Measurements from ENCODE around the gene SLC17A2. TPM values are rescaled to one million over a fixed set of nuclear protein-coding genes. Genes with fewer than 3 reads are reported as not detected.

The SLC17A2 gene
- total and polyA plus RNA-seq, 2 of the 8 experiments (the other 6 are each of a cell fraction or from before 2014, with no cell fraction given), result not detected

GRCh38 chr6:25896252-25896651 is 34.2 kb downstream of the SLC17A2 start:
- no peak overlapping the region for H4K91ac ChIP-seq (replicated peaks; ENCODE audit: insufficient read length, low read length)
- no peak overlapping the region for H4K5ac ChIP-seq (ENCODE audit: insufficient read length, low read depth, low read length)
- H3K18ac ChIP-seq (ENCODE audit: extremely low read depth, low read length), result no peak overlapping the region
- no peak overlapping the region for H3K9ac ChIP-seq (replicated peaks in 1 of 4; ENCODE audit: extremely low read depth in 1 of 4, low read depth in 3 of 4, low read length in 3 of 4)
- no peak overlapping the region for H2BK5ac ChIP-seq (ENCODE audit: low read depth, low read length)
- H4K8ac ChIP-seq (ENCODE audit: extremely low read depth, insufficient read depth, low read length), result no peak overlapping the region
- H2BK12ac ChIP-seq (ENCODE audit: low read depth, low read length), result no peak overlapping the region
- no peaks in the 10 kb centered on the region for H3K27me3 ChIP-seq (replicated peaks in 1 of 4; ENCODE audit: control insufficient read depth in 3 of 4, extremely low read depth in 1 of 4, insufficient read depth in 3 of 4, low read length in 3 of 4)
- DNase-seq (ENCODE audit: low read depth in 1 of 2, low spot score in 2 of 2) (no peak), FAIRE-seq (no peak)
- H3K79me2 ChIP-seq (ENCODE audit: control insufficient read depth in 1 of 2, insufficient read depth in 2 of 2, low read length in 2 of 2), result no peaks in the 10 kb centered on the region
- H3K36me3 ChIP-seq (ENCODE audit: control insufficient read depth in 2 of 4, insufficient read depth in 4 of 4, low read length in 3 of 4), result no peaks in the 10 kb centered on the region
- no peaks in the 10 kb centered on the region for H3K9me3 ChIP-seq (ENCODE audit: insufficient read depth in 2 of 2, low read depth in 1 of 2, low read length in 1 of 2)
- no peak overlapping the region for H2BK20ac ChIP-seq (ENCODE audit: low read length)
- no peak overlapping the region for H3K4ac ChIP-seq (replicated peaks; ENCODE audit: insufficient read length, low read depth, low read length)
- H4K20me1 ChIP-seq (replicated peaks in 1 of 2; ENCODE audit: control insufficient read depth in 1 of 2, insufficient read depth in 2 of 2, low read length in 2 of 2), result no peaks in the 10 kb centered on the region
- H3K23me2 ChIP-seq (ENCODE audit: low read depth, low read length), result no peaks in the 10 kb centered on the region
- 98% methylated on average over 3 of the region's 3 CpGs; no CpG with 5 or more reads in 1 of the 2 experiments for WGBS, 2 experiments (ENCODE audit: extremely low coverage in 1 of 2, insufficient coverage in 1 of 2, insufficient read length in 1 of 2, insufficient replicate concordance in 2 of 2, low coverage in 1 of 2, low lambda C conversion rate in 2 of 2, missing lambda C conversion rate in 1 of 2)
- H3K27ac ChIP-seq (ENCODE audit: low read depth, low read length), result no peak overlapping the region
- H3K4me2 ChIP-seq (ENCODE audit: insufficient read depth in 1 of 2, low read depth in 2 of 2, low read length in 2 of 2), result no peak overlapping the region
- no peak overlapping the region for H3K56ac ChIP-seq (replicated peaks; ENCODE audit: insufficient read length, low read depth, low read length)
- no peak overlapping the region for H2AFZ ChIP-seq (ENCODE audit: low read length)
- H2AK5ac ChIP-seq (ENCODE audit: low read depth, low read length), result no peak overlapping the region
- H3K14ac ChIP-seq (ENCODE audit: insufficient read length), result no peak overlapping the region
- H3K4me1 ChIP-seq (replicated peaks in 1 of 4; ENCODE audit: control insufficient read depth in 3 of 4, insufficient read depth in 4 of 4, low read length in 3 of 4), result peaks cover 0 to 14% (median 11%) of the 10 kb centered on the region in 4 experiments; a peak in 4 of 7 replicates
- no peaks in the 10 kb centered on the region for H3K79me1 ChIP-seq (ENCODE audit: low read depth, low read length)
- H2BK15ac ChIP-seq (ENCODE audit: low read length), result no peak overlapping the region
- ChIA-PET POLR2A (ENCODE audit: partially characterized antibody) (no interaction called here), CTCF (ENCODE audit: partially characterized antibody) (interaction anchor here (0.6 to 1.6 kb wide), 4 partner anchors 14 to 178 kb away, joined by 3 to 6 read pairs (median 4); no protein-coding TSS in a partner anchor)
- no peak overlapping the region for H2BK120ac ChIP-seq (replicated peaks; ENCODE audit: low read depth, low read length)
- H3K4me3 ChIP-seq (ENCODE audit: extremely low read depth in 1 of 4, insufficient read depth in 2 of 4, low read depth in 3 of 4, low read length in 4 of 4), result no peak overlapping the region
- no peak overlapping the region for H3K23ac ChIP-seq (ENCODE audit: insufficient read length)
- TF ChIP-seq BRCA1 (IDR thresholded peaks at IDR 0.05; ENCODE audit: low read depth, low read length), result no peak
- TF ChIP-seq SAP30 (IDR thresholded peaks at IDR 0.05; ENCODE audit: insufficient read depth, insufficient replicate concordance, low read length), result no peak
- no peak for TF ChIP-seq CHD1 (IDR thresholded peaks at IDR 0.05; ENCODE audit: low read depth, low read length)
- no peak for TF ChIP-seq CTBP2 (IDR thresholded peaks at IDR 0.05; ENCODE audit: borderline replicate concordance, insufficient read depth, insufficient read length, low read length)
- TF ChIP-seq, protein P1, sequence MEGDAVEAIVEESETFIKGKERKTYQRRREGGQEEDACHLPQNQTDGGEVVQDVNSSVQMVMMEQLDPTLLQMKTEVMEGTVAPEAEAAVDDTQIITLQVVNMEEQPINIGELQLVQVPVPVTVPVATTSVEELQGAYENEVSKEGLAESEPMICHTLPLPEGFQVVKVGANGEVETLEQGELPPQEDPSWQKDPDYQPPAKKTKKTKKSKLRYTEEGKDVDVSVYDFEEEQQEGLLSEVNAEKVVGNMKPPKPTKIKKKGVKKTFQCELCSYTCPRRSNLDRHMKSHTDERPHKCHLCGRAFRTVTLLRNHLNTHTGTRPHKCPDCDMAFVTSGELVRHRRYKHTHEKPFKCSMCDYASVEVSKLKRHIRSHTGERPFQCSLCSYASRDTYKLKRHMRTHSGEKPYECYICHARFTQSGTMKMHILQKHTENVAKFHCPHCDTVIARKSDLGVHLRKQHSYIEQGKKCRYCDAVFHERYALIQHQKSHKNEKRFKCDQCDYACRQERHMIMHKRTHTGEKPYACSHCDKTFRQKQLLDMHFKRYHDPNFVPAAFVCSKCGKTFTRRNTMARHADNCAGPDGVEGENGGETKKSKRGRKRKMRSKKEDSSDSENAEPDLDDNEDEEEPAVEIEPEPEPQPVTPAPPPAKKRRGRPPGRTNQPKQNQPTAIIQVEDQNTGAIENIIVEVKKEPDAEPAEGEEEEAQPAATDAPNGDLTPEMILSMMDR (IDR thresholded peaks at IDR 0.05; ENCODE audit: control extremely low read depth in 1 of 3, insufficient read depth in 1 of 3, low read depth in 1 of 3, low read length in 3 of 3), result no peak
- TF ChIP-seq MAX (IDR thresholded peaks at IDR 0.05), result no peak
- TF ChIP-seq CEBPB (IDR thresholded peaks at IDR 0.05; ENCODE audit: low read depth, low read length), result no peak
- TF ChIP-seq JUN (IDR thresholded peaks at IDR 0.05; ENCODE audit: low read depth, low read length), result no peak
- no peak for TF ChIP-seq SIRT6 (IDR thresholded peaks at IDR 0.05; ENCODE audit: low read length)

Data from H1 (cell line).